Measurements from ENCODE around the gene CCDC169.

Gene CCDC169

GRCh38 chr13:36242761-36243160 lies 54.9 kb downstream of the CCDC169 start:
- no peak for DNase-seq (ENCODE audit: low spot score)

- DNase-seq (ENCODE audit: low spot score) = no peak
These were observed 66.4 kb downstream of the CCDC169 start for GRCh38 chr13:36231236-36231635.

DNA sequence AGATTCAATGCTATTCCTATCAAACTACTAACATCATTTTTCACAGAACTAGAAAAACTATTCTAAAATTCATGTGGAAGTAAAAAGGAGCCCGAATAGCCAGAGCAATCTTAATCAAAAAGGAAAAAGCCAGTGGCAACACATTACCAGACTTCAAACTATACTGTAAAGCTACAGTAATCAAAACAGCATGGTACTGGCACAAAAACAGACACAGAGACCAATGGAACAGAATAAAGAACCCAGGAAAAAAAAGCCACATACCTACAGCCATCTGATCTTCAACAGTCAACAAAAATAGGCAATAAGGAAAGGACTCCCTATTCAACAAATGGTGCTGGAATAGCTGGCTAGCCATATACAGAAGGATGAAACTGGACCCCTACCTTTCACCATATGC lies 72.9 kb downstream of the CCDC169 start:
- DNase-seq (ENCODE audit: low spot score) = no peak

DNA sequence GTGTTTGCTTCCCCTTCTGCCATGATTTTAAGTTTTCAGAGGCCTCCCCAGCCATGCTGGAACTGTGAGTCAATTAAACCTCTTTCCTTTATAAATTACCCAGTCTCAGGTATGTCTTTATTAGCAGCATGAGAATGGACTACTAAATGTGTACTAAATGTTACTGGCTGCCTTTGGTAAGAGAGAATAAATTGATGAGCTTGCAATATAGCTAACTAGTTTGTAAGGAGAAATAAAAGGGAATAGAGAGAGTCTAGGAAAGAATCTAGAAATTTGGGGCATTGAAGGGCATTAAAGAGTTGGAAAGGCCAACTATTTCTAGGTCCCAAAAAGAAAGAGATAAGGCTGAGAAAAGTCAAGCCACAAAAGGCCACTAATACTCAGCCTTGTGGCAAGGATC lies 77.7 kb downstream of the CCDC169 start:
- DNase-seq (ENCODE audit: low spot score) = no peak

DNA sequence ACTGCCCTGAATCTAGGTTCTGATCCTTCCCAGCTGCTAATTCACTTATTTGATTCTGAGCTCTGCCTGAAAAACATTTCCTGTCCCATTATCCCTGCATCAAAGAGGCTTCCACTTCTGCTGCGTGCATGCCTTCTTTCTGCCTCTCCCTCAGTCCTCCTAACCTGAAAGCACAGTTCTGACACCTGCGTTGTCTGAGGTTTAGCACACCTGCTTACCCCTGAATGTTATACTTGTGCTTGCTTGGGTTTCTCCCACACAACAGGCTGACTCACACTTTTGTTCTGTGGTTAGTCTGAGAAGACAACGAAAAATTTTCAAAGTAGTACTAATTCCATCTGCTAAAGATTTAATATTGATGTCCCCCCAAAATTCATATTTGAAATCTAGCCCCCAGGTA lies 80.2 kb downstream of the CCDC169 start:
- DNase-seq (ENCODE audit: low spot score) = no peak

- no peak for DNase-seq (ENCODE audit: low spot score)
These were observed 83.3 kb downstream of the CCDC169 start, which contains the start of gene SOHLH2 for GRCh38 chr13:36214163-36214921. Gene SOHLH2 (minus strand): TSS chr13:36214556. CDS start chr13:36214526, 30 bp downstream.

DNA sequence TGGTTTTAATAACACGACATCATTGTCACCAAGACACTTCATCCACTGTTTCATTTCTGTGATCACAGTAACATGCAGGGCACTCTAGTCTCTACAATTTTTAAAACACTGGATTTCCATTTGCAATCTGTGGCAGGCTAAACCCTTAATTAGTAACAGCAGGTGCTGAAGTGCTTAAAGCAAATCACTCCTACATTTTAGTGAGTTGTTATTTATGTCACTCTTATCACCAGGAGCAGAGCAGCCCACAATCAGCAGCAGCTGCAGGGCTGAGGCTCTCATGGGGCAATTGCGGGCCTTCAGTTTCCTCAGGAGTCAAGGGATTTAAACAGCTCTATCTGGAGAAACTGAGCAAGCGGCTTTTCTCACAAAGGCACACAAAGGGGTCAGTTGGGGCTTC lies 84.8 kb downstream of the CCDC169 start:
- no peak for DNase-seq (ENCODE audit: low spot score)

DNA sequence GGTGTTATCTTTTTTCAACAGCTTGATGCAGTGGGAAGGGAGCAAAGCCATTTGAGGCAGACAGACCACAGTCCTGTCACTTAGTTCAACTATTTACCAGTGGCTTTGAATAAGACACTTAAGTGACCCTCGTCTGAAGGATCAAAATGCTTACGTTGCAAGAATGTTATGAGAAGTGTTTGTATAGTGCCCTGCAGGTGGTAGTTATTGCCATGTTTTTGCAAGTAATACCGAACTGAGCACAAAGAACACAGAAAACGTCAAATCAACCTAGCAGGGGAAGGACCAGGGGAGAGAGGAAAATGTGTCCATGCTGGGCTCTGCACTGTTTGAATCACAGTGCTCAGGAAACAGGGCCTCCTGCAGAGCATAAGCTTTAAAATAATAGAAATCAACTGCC lies 86.0 kb downstream of the CCDC169 start:
- no peak for DNase-seq (ENCODE audit: low spot score)

DNA sequence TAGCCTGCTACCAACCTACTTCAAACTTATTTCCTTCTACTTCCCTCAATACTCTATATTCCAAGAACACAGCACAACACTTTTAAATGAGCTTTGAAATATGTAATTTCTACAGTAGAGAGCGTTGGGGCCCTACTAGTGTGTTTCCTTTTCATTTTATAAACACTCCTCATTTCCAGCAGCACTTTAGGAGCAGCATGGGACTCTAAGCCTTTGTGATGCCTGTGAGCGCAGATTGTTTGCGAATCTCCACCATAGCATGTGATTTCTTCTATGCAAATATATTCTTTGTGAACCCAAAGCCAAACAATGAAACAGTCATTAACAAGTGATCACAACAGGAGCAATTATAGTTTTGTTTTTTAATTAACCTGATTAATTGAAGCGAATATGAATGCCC lies 86.9 kb downstream of the CCDC169 start:
- no peak for DNase-seq (ENCODE audit: low spot score)

DNA sequence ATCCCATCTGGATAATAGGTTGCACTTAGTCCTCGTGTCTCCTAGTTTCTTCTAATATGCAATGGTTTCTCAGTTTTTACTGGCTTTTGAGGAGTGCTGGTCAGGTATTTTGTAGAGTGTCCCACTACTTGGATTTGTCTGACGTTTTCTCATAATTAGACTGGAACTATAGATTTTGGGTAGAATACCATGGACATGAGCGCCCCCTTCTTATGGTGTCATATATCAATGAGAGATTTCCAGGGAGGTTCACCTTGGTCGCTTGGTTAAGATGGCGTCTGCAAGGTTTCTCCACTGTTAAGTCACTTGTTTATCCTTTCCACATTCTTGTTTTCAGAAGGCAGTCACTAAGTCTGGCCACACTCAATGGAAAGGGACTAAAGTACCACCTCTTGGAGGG lies 89.9 kb downstream of the CCDC169 start:
- no peak for DNase-seq (ENCODE audit: low spot score)

GRCh38 chr13:36193151-36193855 lies 104.3 kb downstream of the CCDC169 start:
- no peak for DNase-seq (ENCODE audit: low spot score)

GRCh38 chr13:36192166-36192565 lies 105.4 kb downstream of the CCDC169 start:
- no peak for DNase-seq (ENCODE audit: low spot score)

- no peak for DNase-seq (ENCODE audit: low spot score)
These were observed 106.8 kb downstream of the CCDC169 start for GRCh38 chr13:36190771-36191170.

DNA sequence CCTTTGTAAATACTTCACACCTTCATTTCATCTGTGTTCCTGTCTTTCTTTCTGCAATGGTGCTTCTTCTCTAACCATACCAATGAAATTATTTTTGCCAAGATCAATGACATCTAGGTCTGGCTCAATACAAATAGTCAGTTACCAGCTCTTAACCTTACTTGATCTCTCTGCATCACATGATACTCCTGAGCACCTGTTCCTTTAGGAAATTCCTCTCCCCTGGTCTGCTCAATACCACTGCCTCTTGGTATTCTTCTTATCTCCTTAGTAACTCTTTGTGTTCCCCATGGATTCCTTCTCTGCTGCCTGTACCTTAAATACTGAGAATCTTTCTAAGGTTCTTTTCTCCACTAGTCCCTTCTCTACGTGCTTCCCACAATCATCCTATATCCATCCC lies 109.2 kb downstream of the CCDC169 start:
- DNase-seq (ENCODE audit: low spot score) = no peak

GRCh38 chr13:36183901-36184300 lies 113.7 kb downstream of the CCDC169 start:
- no peak for DNase-seq (ENCODE audit: low spot score)

All from iPS-NIHi11 (cell line).